Measurements from ENCODE around the gene ALDH3A2.
"Not testable (repeated sequence)": the region's sequence is repeated elsewhere in the genome, so short reads cannot be mapped to it uniquely, and the experiment has no call there.

ALDH3A2 gene

GRCh38 chr17:19651451-19652238 is 3.1 kb downstream of the ALDH3A2 start:
- no peak for DNase-seq (ENCODE audit: low read depth)

DNA sequence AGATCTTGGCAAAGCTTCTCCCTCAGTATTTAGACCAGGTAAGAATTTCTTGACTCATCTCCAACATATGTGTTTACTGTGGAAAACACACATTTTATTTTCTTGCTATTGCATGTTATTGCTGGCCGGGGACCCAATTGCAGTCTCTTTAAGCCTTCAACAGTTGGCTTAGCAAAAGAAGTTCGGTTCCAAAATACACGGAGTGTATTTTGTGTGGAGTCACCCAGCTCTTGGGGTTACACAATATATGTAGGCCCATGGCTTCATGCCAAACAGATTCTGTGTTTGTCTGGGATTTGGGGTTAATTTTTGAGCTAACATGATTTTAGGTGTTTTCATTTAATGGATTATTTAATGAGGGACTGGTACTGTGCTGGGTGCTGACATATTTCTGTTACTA is 4.0 kb downstream of the ALDH3A2 start:
- DNase-seq (ENCODE audit: low read depth) = no peak

DNA sequence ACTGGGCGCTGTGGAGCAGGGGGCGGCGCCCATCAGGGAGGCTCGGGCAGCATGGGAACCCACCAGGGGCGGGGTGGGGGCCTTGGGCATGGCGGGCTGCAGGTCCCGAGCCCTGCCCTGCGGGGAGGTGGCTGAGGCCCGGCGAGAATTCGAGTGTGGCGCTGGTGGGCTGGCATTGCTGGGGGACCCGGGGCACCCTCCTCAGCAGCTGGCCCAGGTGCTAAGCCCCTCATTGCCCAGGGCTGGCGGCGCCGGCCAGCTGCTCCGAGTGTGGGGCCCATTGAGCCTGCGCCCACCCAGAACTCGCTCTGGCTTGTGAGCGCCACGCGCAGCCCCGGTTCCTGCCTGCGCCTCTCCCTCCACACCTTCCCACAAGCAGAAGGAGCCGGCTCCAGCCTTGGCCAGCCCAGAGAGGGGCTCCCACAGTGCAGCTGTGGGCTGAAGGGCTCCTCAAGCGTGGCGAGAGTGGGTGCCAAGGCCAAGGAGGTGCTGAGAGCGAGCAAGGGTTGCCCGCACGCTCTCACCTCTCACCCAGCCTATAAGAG is 5.9 kb downstream of the ALDH3A2 start:
- no peak for DNase-seq (ENCODE audit: low read depth)

GRCh38 chr17:19654896-19655295 is 6.3 kb downstream of the ALDH3A2 start:
- no peak for DNase-seq (ENCODE audit: low read depth)

GRCh38 chr17:19656336-19656735 is 7.8 kb downstream of the ALDH3A2 start:
- DNase-seq (ENCODE audit: low read depth) = no peak

DNA sequence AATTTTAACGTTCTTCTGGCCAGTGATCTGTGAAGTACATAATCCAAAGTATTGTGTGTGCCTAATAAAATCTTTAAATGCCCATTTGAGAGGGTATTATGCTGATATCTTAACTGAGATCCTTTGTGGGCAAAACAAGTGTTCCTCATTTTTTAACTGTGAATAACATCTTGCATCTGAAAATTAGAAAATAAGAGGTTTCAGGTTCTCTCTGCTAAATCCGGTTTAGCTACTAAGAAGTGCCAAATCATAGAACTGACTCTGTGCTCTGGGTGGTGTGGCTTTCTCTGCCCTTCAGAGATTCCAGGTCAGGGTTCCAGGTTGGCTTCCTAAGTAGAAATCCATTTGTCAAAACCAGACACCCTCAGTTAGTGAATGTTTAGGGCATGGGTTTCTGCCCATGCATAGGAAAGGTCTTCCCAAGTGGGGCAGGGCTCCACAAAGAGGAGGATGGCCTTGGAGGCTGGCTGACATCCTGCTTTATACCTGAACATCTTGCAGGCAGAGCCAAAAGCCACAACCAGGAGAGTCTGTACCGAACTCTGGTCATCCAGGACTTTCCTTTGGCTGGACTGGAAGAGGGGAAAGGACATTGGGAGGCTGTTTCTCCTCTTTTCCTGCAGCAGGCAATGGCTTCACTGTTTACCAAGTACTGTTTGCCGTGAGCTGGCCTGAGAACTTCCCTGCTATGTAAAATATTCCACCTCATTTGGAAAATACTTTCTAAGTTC is 8.5 kb downstream of the ALDH3A2 start:
- no peak for DNase-seq (ENCODE audit: low read depth)

DNA sequence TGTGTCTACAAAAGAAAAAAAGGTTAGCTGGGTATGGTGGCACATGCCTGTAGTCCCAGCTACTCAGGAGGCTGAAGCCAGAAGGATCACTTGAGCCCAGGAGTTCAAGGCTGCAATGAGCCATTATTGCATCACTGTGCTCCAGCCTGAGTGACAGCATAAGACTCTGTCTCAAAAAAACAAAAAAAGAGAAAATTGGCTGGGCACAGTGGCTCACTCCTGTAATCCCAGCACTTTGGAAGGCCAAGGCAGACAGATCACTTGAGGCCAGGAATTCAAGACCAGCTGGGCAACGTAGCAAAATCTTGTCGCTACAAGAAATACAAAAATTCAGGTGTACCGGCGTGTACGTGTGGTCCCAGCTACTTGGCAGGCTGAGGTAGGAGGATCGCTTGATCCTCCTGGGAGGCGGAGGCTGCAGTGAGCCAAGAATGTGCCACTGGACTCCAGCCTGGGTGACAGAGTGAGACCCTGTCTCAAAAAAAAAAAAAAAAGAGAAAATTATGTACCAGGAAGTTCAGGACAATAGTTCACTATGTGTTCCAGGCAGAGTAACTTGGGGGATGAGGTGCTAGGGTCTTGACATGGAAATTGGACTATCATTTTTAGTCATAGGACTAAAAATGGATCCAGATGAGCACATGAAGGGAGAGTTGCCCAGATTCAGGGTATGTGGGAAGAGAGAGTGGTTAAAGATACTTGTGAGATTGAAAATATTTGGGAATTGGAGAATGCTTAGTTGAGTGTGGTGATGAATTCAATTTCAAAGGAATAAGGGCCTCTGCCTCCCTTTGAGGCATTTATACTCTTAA is 11.0 kb downstream of the ALDH3A2 start:
- DNase-seq (ENCODE audit: low read depth) = no peak

DNA sequence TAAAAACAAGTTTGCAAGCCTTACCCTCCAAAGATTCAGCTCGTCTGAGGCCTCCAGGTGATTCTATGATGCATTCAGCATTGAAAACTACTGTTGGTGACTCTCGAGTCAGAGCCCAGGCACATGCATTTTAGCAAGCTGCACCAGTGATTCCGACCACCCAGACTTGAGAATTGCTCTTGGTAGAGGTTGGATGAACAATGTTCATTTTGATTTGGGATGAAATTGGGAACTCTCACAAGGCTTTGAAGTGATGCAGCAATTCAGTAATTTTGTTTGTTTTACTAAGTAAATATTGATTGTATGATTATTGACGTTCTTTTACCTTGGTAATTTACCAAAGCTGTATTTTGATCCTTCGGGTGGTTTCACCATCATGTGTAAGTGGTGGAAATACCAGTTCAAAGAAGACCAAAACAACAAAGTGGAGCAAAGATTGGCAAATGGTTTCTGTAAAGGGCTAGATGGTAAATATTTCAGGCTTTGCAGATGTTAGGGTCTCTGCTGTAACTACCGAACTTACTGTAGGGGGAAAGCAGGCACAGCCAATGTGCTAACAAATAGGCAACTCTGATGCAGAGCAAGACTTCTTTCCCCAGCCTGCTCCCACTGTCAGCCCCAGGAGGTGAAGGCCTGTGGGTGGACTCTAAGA is 11.8 kb downstream of the ALDH3A2 start:
- DNase-seq (ENCODE audit: low read depth) = no peak

- DNase-seq (ENCODE audit: low read depth) = no peak
These were observed 12.6 kb downstream of the ALDH3A2 start for GRCh38 chr17:19661121-19661520.

DNA sequence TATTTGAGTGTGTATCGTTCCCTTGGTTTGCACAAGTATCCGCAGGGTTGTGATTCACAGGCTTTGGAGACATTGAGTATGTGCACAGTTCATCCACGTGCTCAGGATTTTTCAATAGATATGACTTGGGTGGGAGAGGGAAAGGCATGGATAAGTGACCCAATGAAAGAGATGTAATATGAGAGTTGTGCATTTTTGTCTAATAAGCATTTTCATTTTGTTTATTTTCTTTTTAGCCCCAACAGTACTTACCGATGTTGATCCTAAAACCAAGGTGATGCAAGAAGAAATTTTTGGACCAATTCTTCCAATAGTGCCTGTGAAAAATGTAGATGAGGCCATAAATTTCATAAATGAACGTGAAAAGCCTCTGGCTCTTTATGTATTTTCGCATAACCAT is 14.5 kb downstream of the ALDH3A2 start:
- no peak for DNase-seq (ENCODE audit: low read depth)

DNA sequence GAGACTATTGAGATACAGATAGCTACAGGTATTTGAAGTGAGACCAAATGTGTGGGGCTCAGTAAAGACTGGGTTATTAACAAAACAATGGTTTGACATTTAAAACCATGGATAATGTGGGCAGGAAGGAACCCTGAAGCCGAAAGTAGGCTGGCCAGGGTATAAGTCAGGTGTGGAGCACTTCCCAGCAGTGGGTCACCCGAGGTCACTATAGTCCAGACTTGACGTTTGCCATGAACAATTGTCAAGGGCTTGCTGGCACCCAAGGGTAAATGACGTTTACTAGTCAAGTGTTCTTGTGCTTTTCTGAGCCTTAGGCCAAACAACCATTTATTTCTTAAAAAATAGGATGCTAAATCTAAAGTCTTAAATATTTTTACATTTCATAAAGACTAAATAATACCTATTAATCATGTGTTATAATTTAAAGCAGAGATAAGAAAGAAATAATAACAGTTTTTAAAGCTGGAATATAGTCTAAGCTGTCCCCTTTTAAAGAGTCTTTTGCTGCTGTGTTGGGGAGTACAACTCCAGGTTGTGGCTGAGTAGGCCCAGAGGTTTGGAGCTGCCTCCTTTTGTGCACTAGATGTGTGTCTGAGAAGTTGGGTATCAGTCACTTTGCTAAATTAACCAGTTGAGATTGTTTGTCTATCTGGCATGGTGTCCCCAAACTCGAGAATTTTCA is 15.7 kb downstream of the ALDH3A2 start:
- DNase-seq (ENCODE audit: low read depth) = no peak

- DNase-seq (ENCODE audit: low read depth) = no peak
These were observed 16.2 kb downstream of the ALDH3A2 start for GRCh38 chr17:19664821-19665181.

- DNase-seq (ENCODE audit: low read depth) = not testable (repeated sequence)
These were observed 21.1 kb downstream of the ALDH3A2 start for GRCh38 chr17:19669680-19670079.

GRCh38 chr17:19670908-19671307 is 22.4 kb downstream of the ALDH3A2 start:
- DNase-seq (ENCODE audit: low read depth) = no peak

DNA sequence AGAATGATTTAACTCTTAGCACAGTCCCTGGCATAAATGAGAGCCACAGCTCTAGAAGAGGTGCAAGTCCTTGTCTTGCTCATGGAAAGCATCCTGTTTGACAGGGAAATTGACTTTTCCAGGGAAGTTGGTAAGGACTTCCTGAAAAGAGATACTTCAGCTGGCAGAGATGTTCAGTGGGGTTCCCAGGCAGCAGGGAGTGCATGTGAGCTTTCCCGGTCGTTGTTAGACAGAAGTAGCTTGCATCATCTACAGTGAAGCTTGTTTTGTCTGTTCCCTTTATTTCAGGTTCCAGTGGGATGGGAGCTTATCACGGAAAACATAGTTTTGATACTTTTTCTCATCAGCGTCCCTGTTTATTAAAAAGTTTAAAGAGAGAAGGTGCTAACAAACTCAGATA is 22.9 kb downstream of the ALDH3A2 start:
- DNase-seq (ENCODE audit: low read depth) = no peak

DNA sequence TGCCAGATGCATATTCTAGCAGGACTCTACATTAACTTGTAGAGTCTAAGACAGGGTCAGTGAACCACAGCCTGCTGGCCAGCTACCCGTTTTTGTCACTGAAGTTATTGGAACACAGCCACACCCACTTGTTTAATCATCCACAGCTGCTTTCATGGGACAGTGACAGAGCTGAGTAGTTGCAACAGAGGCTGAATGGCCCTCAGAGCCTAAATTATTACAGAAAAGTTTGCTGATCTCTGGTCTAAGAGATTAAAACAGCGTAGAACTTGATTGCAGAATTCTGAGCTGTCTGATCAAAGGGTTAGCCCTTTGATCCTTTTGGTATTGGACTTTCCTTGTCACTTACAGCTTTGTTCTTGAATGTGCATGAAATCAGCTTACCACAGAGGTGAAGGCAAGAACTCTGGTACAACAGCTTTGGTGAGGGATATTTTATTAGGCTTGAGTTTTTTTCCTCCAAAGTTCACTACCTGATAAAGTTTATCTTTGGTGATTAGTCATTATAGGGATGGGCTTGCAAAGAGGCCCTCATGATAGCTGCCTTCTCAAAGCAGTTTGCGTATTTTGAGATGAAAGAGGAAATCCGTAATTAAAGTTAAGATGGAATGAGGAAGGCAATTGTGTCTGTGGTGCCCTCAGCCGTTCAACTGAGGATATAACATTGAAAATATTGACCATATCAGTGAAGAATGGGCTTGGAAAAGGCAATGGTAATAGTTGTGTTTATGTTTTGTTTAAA is 23.6 kb downstream of the ALDH3A2 start:
- DNase-seq (ENCODE audit: low read depth) = no peak

- DNase-seq (ENCODE audit: low read depth) = no peak
These were observed 25.1 kb downstream of the ALDH3A2 start for GRCh38 chr17:19673623-19674022.

- DNase-seq (ENCODE audit: low read depth) = no peak
These were observed 28.3 kb downstream of the ALDH3A2 start for GRCh38 chr17:19676896-19677295.

- DNase-seq (ENCODE audit: low read depth) = no peak
These were observed 29.3 kb downstream of the ALDH3A2 start for GRCh38 chr17:19677736-19678379.
